HG03565 (cell line): ENCODE measurements around the gene NCR2.

Source experiments
- ATAC-seq: cut with Tn5 transposase; IDR thresholded peaks from one replicate; pipeline ENCODE4 v1.9.1; 2021; ENCODE audit warnings: mild to moderate bottlenecking, moderate library complexity; ENCODE audit not compliant: unreplicated experiment

NCR2 gene

GRCh38 chr6:41392246-41392645, 56.8 kb downstream of the NCR2 start:
- no peak for ATAC-seq

DNA sequence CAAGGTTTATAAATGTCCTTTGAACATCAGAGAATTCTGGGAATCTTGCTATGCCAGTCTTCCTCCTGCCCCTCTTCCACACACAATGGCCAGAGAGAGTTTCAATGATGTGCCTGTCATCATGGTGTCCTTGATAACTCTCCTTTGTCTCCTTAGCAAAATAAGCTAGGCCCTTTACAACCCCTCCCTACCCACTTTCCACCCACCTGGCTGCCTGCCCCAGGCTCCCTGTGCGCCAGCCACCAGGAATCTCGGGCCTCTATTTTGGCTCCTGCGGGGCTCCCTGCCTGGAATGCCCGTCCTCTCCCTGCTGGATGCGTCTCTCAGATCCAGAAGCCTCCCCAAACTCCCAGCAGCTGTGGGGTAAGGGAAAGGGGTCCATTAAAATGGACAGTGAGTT, 60.9 kb downstream of the NCR2 start:
- ATAC-seq, result no peak

DNA sequence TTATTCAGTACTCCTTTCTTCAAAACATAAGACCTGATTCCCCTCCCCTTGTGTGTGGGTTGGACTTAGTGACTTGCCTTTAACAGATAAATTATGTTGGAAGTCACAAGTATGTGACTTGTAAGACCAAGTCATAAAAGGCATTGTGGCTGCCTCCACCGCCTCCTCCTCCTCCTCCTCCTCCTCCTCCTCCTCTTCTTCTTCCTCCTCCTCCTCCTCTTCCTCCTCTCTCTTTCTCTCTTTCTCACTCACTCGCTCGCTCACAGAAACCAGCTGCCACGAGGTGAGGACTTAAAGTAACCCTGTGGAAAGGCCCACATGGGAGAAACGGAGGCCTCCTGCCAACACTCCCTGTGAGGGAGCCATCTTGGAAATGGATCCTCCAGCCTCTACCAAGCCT, 64.0 kb downstream of the NCR2 start:
- no peak for ATAC-seq
